HFF-Myc (cell line): ENCODE measurements around the gene SLC30A3.

ENCODE experiments used
- DNase-seq: peaks from one replicate; pipeline ENCODE4 v3.0.0-alpha.2; 2011; ENCODE audit warnings: low read depth; ENCODE audit errors: extremely low read depth
- H3K4me3 ChIP-seq: replicated peaks from 2 replicates; pipeline ENCODE4 v1.5.1; 2011; ENCODE audit warnings: low read depth, mild to moderate bottlenecking, control low read depth, low read length
- CTCF ChIP-seq: IDR thresholded peaks from 2 replicates; pipeline ENCODE4 v1.5.1; 2012; ENCODE audit warnings: mild to moderate bottlenecking, low read depth, low read length, control low read depth; ENCODE audit errors: missing control alignments

Gene SLC30A3

GRCh38 chr2:27241761-27242613, 20.9 kb downstream of the SLC30A3 start:
- H3K4me3 ChIP-seq: no peak overlapping the region
- DNase-seq: no peak
- TF ChIP-seq CTCF: no peak

- H3K4me3 ChIP-seq: no peak overlapping the region
- no peak for TF ChIP-seq CTCF
- DNase-seq: no peak
Measured at GRCh38 chr2:27240406-27240805, 22.4 kb downstream of the SLC30A3 start.

GRCh38 chr2:27238976-27239375, 23.9 kb downstream of the SLC30A3 start:
- no peak overlapping the region for H3K4me3 ChIP-seq
- DNase-seq: no peak
- no peak for TF ChIP-seq CTCF

- TF ChIP-seq CTCF: no peak
- H3K4me3 ChIP-seq: no peak overlapping the region
- no peak for DNase-seq
Measured at GRCh38 chr2:27237341-27237945, 25.4 kb downstream of the SLC30A3 start.

- no peak overlapping the region for H3K4me3 ChIP-seq
- TF ChIP-seq CTCF: no peak
- DNase-seq: no peak
Measured at GRCh38 chr2:27236626-27237025, 26.2 kb downstream of the SLC30A3 start.

- no peak for TF ChIP-seq CTCF
- H3K4me3 ChIP-seq: no peak overlapping the region
- no peak for DNase-seq
Measured at GRCh38 chr2:27236136-27236535, 26.7 kb downstream of the SLC30A3 start.

- no peak overlapping the region for H3K4me3 ChIP-seq
- TF ChIP-seq CTCF: no peak
- DNase-seq: no peak
Measured at GRCh38 chr2:27233341-27233740, 29.5 kb downstream of the SLC30A3 start.
